Measurements from ENCODE around the gene LDB2. TPM values are rescaled to one million over a fixed set of nuclear protein-coding genes. Genes with fewer than 3 reads are reported as not detected.

Gene LDB2
- total RNA-seq, 1 donor, result 18.8 TPM

DNA sequence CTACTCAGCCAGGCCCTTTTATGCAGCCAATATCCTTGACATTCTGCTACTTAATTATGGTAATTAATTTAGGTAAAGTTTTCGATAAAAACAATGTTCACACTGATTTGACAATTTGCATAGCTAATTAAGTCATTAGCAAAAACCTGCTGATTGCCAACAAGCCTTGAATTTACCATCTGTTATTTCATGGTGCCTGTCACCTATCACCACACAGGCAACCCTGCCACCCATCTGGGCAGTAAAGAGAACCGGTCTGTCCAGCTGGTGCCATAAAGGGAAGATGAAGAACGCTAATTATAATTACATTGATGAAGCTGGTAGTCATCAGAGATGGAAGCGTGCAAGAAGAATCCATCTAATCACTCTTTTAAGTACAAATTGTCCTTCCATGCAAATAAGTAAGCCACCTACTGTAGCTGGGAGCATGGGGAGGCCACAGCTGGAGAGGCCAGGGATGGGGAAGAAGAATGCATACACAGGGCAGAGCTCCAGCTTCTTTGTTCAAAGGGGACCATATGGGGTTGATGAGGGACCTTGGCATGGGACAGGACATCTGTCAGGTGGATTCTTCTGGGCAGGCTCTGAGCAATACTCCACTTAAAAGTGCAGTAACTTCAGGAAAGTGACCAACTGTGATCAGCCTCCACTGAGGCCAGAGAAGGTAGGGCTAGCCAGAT, 394.9 kb downstream of the LDB2 start:
- TF ChIP-seq, protein P1, sequence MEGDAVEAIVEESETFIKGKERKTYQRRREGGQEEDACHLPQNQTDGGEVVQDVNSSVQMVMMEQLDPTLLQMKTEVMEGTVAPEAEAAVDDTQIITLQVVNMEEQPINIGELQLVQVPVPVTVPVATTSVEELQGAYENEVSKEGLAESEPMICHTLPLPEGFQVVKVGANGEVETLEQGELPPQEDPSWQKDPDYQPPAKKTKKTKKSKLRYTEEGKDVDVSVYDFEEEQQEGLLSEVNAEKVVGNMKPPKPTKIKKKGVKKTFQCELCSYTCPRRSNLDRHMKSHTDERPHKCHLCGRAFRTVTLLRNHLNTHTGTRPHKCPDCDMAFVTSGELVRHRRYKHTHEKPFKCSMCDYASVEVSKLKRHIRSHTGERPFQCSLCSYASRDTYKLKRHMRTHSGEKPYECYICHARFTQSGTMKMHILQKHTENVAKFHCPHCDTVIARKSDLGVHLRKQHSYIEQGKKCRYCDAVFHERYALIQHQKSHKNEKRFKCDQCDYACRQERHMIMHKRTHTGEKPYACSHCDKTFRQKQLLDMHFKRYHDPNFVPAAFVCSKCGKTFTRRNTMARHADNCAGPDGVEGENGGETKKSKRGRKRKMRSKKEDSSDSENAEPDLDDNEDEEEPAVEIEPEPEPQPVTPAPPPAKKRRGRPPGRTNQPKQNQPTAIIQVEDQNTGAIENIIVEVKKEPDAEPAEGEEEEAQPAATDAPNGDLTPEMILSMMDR (IDR thresholded peaks at IDR 0.05; ENCODE audit: extremely low read depth, low read depth, low read length), result no peak
- H2AFZ ChIP-seq (ENCODE audit: low read length), result no peak overlapping the region
- no peaks in the 10 kb centered on the region for H4K20me1 ChIP-seq (ENCODE audit: insufficient read depth, low read length)
- H3K79me2 ChIP-seq (ENCODE audit: insufficient read depth, low read length), result no peaks in the 10 kb centered on the region
- no peaks in the 10 kb centered on the region for H3K4me1 ChIP-seq (ENCODE audit: insufficient read depth, low read length)
- no peak for DNase-seq (ENCODE audit: insufficient read length, low spot score, missing footprints)
- H3K27me3 ChIP-seq (ENCODE audit: insufficient read depth, low read length), result no peaks in the 10 kb centered on the region
- peaks cover 7% of the 10 kb centered on the region for H3K36me3 ChIP-seq (ENCODE audit: insufficient read depth, low read length)
- H3K27ac ChIP-seq (ENCODE audit: low read depth, low read length), result no peak overlapping the region
- no peaks in the 10 kb centered on the region for H3K9me3 ChIP-seq (ENCODE audit: low read depth, low read length)
- no peak overlapping the region for H3K4me3 ChIP-seq (ENCODE audit: insufficient read depth, low read length)
- no peak overlapping the region for H3K4me2 ChIP-seq (ENCODE audit: insufficient read depth, low read length)

DNA sequence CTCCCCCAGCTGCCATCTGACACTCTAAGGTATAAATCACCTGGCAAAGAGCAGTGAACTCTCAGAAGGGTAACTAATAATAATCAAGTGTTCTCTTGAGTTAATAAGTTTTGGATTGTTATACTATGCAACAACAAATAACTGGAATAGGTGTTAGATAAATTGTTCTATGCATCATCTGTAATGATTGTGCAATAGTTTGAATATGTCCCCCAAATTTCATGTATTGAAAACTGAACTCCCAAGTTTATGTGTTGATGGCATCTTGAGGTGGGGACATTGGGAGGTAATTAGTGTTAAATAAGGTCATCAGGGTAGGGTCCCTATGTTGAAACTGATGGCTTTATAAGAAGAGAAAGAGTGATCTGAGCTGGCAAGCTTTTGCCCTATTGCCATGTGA, 399.5 kb downstream of the LDB2 start:
- Histone ChIP-seq H3K79me2 (ENCODE audit: insufficient read depth, low read length) (no peaks in the 10 kb centered on the region), H2AFZ (ENCODE audit: low read length) (no peak overlapping the region), H4K20me1 (ENCODE audit: insufficient read depth, low read length) (no peaks in the 10 kb centered on the region), H3K36me3 (ENCODE audit: insufficient read depth, low read length) (no peaks in the 10 kb centered on the region), H3K4me1 (ENCODE audit: insufficient read depth, low read length) (peaks cover 6% of the 10 kb centered on the region), H3K9me3 (ENCODE audit: low read depth, low read length) (no peaks in the 10 kb centered on the region), H3K27me3 (ENCODE audit: insufficient read depth, low read length) (no peaks in the 10 kb centered on the region), H3K4me2 (ENCODE audit: insufficient read depth, low read length) (no peak overlapping the region), H3K27ac (ENCODE audit: low read depth, low read length) (no peak overlapping the region), H3K4me3 (ENCODE audit: insufficient read depth, low read length) (no peak overlapping the region)
- no peak for DNase-seq (ENCODE audit: insufficient read length, low spot score, missing footprints)
- TF ChIP-seq, protein P1 (IDR thresholded peaks at IDR 0.05; ENCODE audit: extremely low read depth, low read depth, low read length), result no peak

DNA sequence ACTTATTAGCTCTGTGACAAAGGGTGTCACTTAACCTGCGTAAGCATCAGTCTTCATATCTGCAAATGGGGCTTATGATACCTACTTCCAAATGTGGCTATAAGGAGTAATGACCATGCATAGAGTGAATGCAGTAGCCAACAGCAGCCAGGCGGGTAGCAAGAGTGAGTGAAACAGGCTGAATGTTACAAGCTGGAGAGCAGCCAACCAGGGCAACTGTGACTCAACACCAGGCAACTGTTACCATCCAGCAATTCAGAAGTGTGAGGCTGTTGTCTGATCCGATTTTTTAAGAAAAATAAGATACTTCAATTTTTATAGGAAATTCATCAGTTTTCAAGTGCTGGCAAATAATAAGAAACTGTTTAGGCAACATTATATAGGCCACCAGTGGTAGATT, 401.9 kb downstream of the LDB2 start:
- H3K4me3 ChIP-seq (ENCODE audit: insufficient read depth, low read length), result no peak overlapping the region
- peaks cover 6% of the 10 kb centered on the region for H3K4me1 ChIP-seq (ENCODE audit: insufficient read depth, low read length)
- DNase-seq (ENCODE audit: insufficient read length, low spot score, missing footprints), result peak; percentile 84
- no peaks in the 10 kb centered on the region for H3K27me3 ChIP-seq (ENCODE audit: insufficient read depth, low read length)
- TF ChIP-seq, protein P1 (IDR thresholded peaks at IDR 0.05; ENCODE audit: extremely low read depth, low read depth, low read length), result peak; percentile 17
- H3K79me2 ChIP-seq (ENCODE audit: insufficient read depth, low read length), result no peaks in the 10 kb centered on the region
- no peaks in the 10 kb centered on the region for H4K20me1 ChIP-seq (ENCODE audit: insufficient read depth, low read length)
- H3K36me3 ChIP-seq (ENCODE audit: insufficient read depth, low read length), result no peaks in the 10 kb centered on the region
- H2AFZ ChIP-seq (ENCODE audit: low read length), result no peak overlapping the region
- H3K27ac ChIP-seq (ENCODE audit: low read depth, low read length), result no peak overlapping the region
- H3K9me3 ChIP-seq (ENCODE audit: low read depth, low read length), result no peaks in the 10 kb centered on the region
- H3K4me2 ChIP-seq (ENCODE audit: insufficient read depth, low read length), result no peak overlapping the region

DNA sequence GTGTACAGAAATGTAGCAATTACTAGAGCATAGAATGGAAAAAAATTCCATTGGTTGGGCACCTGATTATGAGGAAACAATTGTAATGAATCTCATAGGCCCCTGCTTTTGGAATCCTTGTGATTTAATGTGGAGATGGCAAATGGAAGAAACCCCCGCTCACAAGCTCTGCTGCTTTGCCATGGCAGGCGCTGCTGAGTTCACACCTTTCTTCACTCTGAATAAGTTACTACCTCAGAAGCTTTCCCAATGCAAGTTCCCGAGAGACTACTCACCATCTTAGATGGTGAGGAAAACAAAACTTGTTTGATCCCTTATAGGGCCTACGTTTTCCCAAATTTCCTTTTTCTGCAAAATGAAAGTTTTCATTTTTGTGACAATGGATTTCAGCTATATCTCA, 405.6 kb downstream of the LDB2 start:
- Histone ChIP-seq H3K36me3 (ENCODE audit: insufficient read depth, low read length) (no peaks in the 10 kb centered on the region), H3K79me2 (ENCODE audit: insufficient read depth, low read length) (no peaks in the 10 kb centered on the region), H2AFZ (ENCODE audit: low read length) (no peak overlapping the region), H3K4me3 (ENCODE audit: insufficient read depth, low read length) (no peak overlapping the region), H4K20me1 (ENCODE audit: insufficient read depth, low read length) (no peaks in the 10 kb centered on the region), H3K27ac (ENCODE audit: low read depth, low read length) (no peak overlapping the region), H3K9me3 (ENCODE audit: low read depth, low read length) (no peaks in the 10 kb centered on the region), H3K27me3 (ENCODE audit: insufficient read depth, low read length) (peaks cover 6% of the 10 kb centered on the region), H3K4me2 (ENCODE audit: insufficient read depth, low read length) (no peak overlapping the region), H3K4me1 (ENCODE audit: insufficient read depth, low read length) (peaks cover 6% of the 10 kb centered on the region)
- TF ChIP-seq, protein P1 (IDR thresholded peaks at IDR 0.05; ENCODE audit: extremely low read depth, low read depth, low read length), result no peak
- DNase-seq (ENCODE audit: insufficient read length, low spot score, missing footprints), result no peak

All from osteoblast (primary cell).